ENCODE data around the gene ZNF154.

Gene ZNF154

GRCh38 chr19:57672466-57672865 lies 36.5 kb downstream of the ZNF154 start:
- no peak for DNase-seq

- no peak for DNase-seq
Observed at GRCh38 chr19:57671124-57671895, 37.7 kb downstream of the ZNF154 start.

DNA sequence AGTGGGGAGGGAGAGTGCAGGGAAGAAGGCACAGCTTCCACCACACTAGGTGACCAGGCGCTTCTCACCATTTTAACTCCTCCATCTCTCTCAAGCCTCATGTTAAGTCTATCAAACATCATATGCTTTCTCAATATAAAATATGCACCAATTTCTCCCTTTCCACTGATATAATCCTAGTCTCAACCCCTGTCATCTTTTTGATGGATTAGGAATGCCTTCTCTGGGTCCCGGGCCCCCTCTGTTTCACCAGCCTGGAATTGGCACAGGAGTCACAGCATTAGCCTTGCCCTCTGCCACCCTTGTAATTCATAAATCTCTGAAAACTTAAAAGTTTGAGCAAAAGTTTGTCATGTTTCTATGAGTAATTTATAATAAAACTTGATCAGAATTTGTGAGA lies 40.4 kb downstream of the ZNF154 start, which contains the start of gene ZSCAN4:
Gene ZSCAN4, plus strand, starts transcription at position 301 of the 400 bp plus-strand sequence. CDS start 7,211 bp downstream, outside the sequence.
- DNase-seq = no peak

DNA sequence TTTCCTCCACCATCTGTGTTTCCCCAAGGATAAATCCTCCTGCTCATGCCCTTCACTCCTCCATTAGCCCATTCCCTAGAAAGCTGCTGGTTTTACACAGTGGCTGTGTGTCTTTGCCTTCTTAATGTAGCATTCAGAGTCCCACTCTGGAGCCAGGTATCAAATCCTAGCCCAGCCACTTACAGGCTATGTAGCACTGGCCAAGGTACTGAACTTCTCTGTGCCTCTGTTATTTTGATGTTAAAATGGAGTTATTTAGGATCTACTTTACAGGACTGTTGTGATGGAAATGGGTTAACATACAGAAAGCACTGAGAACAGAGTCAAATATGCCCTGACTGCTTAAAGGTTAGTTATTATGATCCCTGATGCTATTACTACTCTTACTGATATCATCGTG lies 41.8 kb downstream of the ZNF154 start:
- DNase-seq = no peak

DNA sequence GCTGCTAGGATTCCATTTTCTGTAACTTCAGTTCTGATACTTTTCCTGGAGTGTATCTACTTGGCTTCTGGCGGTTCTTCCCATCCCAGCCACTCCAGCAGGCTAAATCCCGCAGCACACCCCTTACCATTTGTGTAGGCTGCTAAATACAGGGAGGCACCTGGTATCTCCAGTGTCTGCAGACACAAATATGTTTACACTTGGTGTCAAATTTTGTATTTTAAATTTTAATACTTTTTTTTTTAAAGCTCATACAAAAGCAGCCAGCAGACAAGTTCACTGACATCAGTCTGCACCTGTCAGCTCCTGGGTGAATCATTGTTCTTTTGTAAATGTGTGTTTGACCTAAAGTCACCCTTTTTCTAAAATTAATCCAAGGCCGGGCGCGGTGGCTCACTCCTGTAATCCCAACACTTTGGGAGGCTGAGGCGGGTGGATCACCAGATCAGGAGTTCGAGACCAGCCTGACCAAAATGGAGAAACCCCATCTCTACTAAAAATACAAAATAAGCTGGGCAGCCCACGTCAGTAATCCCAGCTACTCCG lies 43.7 kb downstream of the ZNF154 start:
- DNase-seq = no peak

- peak in 1 of 2 experiments; percentile 8 for DNase-seq
Observed at GRCh38 chr19:57664269-57665127, 44.5 kb downstream of the ZNF154 start.

DNA sequence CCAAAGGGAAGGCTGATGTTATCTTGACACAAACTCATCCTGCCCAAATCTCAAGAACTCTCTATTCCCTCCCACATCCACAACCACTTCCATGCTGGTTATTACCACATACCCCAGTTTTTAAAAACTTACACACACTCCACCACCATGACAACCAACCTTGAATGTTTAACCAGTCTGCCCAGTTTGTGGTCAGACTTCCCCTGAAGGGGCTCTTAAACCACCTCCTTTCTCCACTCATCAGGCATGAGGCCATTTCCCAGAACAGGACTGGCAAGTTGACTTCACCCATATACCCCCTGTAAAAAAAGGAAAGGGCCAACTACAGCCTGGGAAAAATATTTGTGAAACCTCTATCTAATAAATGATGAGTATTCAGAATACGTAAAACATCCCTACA lies 52.7 kb downstream of the ZNF154 start:
- no peak for DNase-seq

DNA sequence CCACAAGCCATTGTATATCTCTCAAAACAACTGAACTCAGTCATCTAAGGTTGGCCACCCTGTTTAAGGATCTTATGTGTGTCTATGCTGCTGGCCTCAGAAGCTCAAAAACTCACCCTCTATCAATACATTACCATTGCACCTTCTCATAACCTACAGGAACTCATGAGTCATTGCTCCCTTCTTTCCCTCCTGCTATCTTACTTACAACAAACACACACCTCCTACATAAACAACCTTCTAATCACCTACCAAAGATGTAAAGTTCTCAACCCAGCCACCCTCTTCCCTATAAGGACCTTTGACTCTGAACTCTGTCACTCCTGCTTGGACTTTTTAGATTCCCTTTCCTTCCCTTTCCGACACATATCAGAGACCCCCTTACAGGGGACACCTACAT lies 53.6 kb downstream of the ZNF154 start:
- DNase-seq = no peak

- DNase-seq = no peak
Observed at GRCh38 chr19:57653689-57654088, 55.3 kb downstream of the ZNF154 start.

DNA sequence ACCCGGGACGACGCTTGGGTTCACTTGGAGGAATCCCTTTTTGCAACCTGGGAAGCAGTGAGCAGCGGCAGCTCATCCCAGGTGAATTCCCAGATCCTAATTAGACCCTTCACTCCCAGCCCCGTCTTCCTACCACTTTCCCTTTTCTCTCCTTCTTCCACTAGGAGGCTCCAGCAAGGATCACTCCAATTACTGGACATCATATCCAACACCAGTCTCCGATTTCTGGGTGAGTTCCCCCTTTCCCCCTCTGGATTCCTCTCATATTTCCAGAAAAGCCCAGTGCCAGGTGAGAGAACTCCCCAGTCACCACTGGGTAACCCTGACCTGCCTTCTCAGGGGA lies 57.4 kb downstream of the ZNF154 start:
- DNase-seq = no peak

DNA sequence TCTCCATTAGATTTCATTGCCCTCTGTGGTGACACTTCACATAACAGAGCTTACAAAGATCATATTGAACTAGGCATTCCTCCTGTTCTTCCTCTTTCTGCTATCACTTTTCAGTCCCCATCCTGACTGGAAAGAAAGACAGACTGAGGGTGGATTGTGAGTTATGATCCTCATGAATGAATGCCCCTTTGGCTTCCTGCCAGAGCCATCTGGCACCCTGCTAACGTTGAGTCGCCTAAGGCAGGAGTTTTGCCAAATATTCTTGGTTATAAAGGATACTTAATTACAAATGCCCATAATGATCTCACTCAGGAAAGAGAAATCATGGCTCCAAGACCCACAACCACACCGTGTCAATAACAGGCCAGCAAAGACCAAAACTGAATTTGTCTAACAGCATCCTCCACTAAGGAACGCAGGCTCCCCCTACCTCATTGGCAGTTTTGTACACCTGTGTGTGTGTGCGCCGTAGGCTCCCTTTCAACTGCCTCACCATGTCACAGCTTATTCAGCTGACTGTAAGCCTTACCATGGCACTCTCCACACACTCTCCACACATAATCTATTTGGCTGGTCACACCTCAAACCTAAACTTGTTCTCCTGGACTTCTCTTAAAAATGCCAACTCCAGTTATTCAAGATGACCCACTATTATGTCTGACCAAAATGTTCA lies 60.5 kb downstream of the ZNF154 start:
- no peak for DNase-seq
